Kidney capillary endothelial cell (primary cell): ENCODE results near the gene MBOAT2.
"Not testable (repeated sequence)": the region's sequence is repeated elsewhere in the genome, so short reads cannot be mapped to it uniquely, and the experiment has no call there.

Experiments used
- DNase-seq: peaks from one replicate; pipeline ENCODE4 v3.0.0-alpha.2; 2018; ENCODE audit warnings: low spot score

The MBOAT2 gene

GRCh38 chr2:8993196-8993901 is 10.1 kb downstream of the MBOAT2 start:
- no peak for DNase-seq

DNA sequence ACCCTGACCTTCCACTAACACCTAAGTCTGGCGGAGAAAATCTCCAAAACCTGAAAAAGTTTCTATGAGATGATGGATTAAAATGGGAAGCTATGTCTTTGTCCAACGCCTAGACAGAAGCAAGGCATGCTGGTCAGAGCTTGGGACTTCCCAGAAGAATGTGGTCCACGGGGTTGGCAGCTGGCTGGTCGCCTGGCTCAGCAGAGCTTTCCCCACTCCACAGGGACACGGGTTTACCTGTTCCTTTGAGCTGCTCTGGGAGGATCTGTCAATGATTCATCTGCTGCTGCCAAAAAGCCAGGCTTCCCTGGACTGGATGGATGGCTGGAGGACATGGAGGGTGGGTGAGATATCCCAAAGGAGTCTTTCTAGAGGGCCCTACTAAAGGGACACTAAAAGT is 10.8 kb downstream of the MBOAT2 start:
- no peak for DNase-seq

GRCh38 chr2:8989536-8990079 is 13.9 kb downstream of the MBOAT2 start:
- no peak for DNase-seq

GRCh38 chr2:8987410-8987809 is 16.1 kb downstream of the MBOAT2 start:
- no peak for DNase-seq

DNA sequence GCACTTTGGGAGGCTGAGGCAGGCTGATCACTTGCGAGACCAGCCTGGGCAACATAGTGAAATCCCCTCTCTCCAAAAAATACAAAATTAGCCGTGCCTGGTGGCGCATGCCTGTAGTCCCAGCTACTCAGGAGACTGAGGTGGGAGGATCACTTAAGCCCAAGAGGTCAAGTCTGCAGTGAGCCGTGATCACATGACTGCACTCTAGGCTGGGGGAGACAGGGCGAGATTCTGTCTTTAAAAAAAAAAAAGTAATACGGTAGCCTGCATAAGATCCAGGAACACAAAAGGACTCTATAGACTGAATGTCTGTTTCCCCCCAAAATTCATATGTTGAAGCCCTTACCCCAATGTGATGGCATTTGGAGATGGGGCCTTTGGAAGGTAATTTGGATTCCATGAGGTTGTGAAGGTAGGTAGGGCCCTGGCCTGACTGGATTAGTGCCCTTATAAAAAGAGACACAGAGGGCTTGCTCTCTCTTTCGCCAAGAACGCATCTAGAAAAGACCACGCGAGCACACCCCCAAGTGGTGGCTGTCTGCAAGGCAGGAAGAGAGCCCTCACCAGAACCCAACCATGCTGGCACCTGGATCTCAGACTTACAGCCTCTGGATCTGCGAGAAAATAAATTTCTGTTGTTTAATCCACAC is 17.0 kb downstream of the MBOAT2 start:
- DNase-seq: no peak

DNA sequence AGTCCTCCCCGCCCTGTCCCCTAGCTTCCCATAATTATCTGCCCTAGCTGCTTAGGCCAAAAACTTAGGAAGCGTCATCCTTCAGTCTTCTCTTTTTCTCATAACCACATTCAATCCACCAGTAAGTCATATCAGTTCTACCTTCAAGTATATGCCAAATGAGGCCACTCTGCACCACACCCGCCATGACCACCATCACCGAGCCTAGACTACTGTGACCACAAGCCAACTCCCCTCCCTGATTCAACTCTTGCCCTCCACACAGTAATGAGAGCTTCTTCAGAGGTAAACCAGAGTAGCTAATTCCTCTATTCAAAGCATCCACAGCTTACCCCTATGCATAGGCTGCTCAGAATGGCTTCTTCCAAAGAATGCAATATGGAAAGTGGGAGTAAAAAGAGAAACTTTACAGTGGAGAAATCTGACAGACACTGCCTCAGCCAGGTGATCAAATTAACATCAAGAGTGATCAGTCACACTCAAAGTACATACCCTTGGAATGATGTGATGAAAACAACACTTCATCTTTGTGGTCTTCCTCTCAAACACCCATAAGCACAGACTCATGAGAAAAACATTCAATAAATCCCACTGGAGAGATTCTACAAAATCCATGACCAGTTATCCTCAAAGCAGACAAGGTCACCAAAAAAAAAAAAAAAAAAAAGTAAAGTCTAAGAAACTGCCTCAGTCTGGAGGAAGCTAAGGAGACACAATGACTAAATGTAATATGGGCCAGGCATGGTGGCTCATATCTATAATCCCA is 17.7 kb downstream of the MBOAT2 start:
- DNase-seq: no peak

DNA sequence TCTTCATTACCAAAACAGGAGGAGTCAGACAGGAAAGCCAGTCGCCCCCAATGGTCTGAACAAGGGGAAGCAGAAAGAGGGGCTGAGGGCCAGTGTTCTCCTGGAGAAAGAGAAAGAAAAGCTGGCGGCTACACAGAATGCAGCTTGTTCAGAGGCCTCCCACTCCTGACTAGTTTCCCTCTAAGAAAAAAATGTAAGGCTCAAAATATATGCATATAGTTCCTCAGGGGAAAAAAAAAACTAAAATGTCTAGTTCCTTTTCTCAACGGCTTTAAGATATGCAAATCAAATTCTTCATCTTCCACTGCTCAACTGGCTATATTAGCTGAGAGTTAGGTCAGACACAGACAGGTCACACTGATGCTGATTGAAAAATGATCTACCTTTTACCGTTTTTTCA is 18.6 kb downstream of the MBOAT2 start:
- no peak for DNase-seq

DNA sequence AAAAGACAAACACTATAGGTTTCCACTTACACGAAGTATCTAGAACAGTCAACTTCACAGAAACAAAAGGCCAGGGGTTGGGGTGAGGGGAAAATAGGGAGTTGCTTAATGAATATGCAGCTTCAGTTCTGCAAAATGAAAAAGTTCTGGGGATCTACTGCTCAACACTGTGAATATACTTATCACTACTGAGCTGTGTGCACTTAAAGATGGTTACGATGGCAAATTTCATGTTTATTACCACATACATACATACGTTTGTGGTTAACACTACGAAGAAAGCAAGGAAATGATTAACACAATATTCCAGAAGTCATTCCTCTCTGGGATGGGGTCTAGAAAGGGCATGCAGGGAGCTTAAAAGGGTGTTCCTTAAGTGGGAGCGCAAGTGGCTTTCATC is 19.3 kb downstream of the MBOAT2 start:
- no peak for DNase-seq

DNA sequence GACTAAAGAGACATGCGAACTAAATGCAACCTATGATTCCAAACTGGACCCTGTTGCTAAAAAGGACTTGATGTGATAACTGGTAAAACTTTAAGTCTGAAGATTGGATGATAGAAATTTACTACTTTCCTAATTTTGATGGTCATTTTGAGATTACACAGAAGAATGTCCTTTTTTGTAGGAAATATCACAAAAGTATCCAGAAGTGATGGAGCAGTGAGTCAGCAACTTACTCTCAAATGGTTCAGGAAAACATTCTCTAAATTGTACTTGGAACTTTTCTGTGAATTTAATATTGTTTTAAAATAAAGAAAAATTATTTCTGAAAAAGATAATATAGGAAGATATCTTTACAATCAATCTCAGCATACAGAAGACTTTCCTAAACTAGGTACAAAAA is 19.9 kb downstream of the MBOAT2 start:
- no peak for DNase-seq

DNA sequence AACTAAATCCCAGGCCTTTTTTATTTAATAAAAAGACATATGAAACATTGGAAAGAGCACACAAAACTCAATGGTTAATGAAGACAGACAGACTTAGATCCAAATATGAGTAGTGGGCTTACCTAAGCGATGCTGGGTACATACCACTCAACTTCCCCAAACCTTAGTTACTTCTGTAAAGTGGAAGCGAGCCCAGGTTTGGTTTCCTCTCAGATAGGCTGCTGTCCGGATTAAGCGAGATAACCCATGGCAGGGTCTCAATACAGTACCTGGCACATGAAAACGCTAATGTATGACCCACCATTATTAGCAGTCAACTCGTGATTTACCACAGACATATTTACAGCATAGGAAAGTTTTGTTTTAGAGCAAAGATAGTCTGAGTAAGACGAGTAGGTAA is 21.6 kb downstream of the MBOAT2 start:
- no peak for DNase-seq

GRCh38 chr2:8980096-8980495 is 23.4 kb downstream of the MBOAT2 start:
- no peak for DNase-seq

DNA sequence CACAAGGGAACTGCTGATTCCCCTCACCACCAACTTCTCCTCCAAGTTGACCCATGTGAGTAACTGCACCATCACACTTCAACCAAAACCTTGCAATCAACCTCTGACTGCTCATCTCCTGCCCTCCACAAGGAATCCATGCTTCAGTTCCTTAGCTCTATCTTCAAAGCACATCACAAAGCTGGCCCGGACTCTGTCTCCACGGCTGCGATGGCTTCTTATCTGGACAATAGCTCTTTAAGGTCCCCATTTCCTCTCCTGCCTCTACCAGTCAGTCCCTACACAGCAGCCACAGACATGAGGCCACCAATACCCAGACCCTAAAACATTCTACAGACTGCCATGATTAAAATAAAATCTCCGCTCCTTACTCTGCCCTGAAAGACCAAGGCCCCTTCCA is 25.7 kb downstream of the MBOAT2 start:
- DNase-seq: no peak

DNA sequence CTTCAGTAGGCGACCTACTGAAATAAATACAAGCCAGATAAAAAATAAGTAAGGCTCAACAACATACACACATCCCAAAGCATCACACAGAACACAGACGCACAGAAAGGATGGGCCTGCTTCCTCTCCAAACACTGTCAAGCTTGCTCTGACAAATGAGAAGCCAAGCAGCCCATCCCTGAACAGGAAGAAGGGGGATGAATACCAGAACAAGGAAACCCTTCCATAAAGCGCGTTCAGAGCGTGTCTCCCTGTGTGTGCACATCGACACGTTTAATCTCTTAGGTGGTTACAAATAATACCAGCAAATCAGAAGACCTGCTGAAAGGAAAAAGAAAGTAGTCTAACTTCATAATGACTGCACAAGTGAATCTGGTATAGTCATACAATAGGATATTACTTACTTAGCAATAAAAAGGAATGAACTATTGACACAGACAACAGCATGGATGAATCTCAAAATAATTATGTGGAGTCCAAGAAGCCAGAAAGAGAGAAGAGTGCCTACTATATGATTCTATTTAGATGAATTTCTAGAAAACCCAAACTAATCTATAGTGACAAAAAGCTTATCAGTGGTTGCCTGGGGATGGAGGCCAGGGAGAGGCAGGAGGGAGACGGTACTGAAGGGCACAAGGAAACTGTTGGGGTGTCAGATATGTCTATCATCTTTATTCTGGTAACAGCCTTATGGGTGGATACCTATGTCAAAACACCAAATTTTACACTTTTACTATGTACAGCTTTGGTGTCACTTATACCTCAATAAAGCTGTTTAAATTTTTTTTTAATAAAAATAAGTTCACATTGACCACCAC is 26.8 kb downstream of the MBOAT2 start:
- peak; percentile 30 for DNase-seq

DNA sequence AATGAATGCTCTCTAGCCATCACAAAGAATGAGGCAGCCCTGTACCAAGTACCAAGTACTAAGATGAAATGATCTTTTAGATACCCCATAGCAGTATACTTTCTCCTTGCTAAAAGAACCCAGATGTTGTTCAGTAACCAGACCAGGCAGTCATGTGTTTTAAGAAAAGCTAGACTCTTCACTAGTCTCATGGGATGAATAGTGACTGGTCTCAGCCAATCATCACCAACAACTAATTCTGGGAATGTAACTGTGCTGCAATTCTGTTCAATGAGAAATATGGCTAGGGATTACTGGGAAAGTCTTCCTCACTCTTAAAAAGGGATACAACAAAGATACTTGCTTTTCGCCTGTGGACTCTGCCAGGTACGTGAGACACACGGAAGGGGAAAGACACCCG is 29.5 kb downstream of the MBOAT2 start:
- no peak for DNase-seq

DNA sequence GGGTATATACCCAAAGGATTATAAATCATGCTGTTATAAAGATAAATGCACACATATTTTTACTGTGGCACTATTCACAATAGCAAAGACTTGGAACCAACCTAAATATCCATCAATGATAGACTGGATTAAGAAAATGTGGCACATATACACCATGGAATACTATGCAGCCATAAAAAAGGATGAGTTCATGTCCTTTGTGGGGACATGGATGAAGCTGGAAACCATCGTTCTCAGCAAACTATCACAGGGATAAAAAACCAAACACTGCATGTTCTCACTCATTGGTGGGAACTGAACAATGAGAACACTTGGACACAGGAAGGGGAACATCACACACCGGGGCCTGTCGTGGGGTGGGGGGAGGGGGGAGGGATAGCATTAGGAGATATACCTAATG is 30.5 kb downstream of the MBOAT2 start:
- not testable (repeated sequence) for DNase-seq

GRCh38 chr2:8972535-8972934 is 30.9 kb downstream of the MBOAT2 start:
- not testable (repeated sequence) for DNase-seq

DNA sequence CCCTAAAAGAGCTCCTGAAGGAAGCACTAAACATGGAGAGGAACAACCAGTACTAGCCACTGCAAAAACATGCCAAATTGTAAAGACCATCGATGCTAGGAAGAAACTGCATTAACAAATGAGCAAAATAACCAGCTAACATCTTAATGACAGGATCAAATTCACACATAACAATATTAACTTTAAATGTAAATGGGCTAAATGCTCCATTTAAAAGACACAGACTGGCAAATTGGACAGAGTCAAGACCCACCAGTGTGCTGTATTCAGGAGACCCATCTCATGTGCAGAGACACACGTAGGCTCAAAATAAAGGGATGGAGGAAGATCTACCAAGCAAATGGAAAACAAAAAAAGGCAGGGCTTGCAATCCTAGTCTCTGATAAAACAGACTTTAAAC is 34.1 kb downstream of the MBOAT2 start:
- DNase-seq: not testable (repeated sequence)

GRCh38 chr2:8966123-8966908 is 37.2 kb downstream of the MBOAT2 start:
- no peak for DNase-seq

GRCh38 chr2:8965216-8965969 is 38.1 kb downstream of the MBOAT2 start:
- no peak for DNase-seq

- no peak for DNase-seq
These were observed 40.6 kb downstream of the MBOAT2 start for GRCh38 chr2:8962890-8963289.
